ENCODE measurements around the gene HDDC3.
"Not testable (repeated sequence)": the region's sequence is repeated elsewhere in the genome, so short reads cannot be mapped to it uniquely, and the experiment has no call there.

Gene HDDC3

GRCh38 chr15:90930861-90931574 is 1.3 kb downstream of the HDDC3 start:
- no peak for DNase-seq (ENCODE audit: low read depth in 2 of 2, low spot score in 1 of 2)

- no peak for DNase-seq (ENCODE audit: low read depth in 2 of 2, low spot score in 1 of 2)
Observed at GRCh38 chr15:90929246-90930019, 2.9 kb downstream of the HDDC3 start.

GRCh38 chr15:90928106-90928505 is 4.2 kb downstream of the HDDC3 start:
- DNase-seq (ENCODE audit: low read depth in 2 of 2, low spot score in 1 of 2): not testable (repeated sequence)

- DNase-seq (ENCODE audit: low read depth in 2 of 2, low spot score in 1 of 2): not testable (repeated sequence)
Observed at GRCh38 chr15:90926766-90927165, 5.6 kb downstream of the HDDC3 start.

- DNase-seq (ENCODE audit: low read depth in 2 of 2, low spot score in 1 of 2): no peak
Observed at GRCh38 chr15:90924375-90924774, 8.0 kb downstream of the HDDC3 start.

- not testable (repeated sequence) for DNase-seq (ENCODE audit: low read depth in 2 of 2, low spot score in 1 of 2)
Observed at GRCh38 chr15:90922712-90923322, 9.5 kb downstream of the HDDC3 start.

GRCh38 chr15:90921887-90922286 is 10.5 kb downstream of the HDDC3 start:
- no peak for DNase-seq (ENCODE audit: low read depth in 2 of 2, low spot score in 1 of 2)

- no peak for DNase-seq (ENCODE audit: low read depth in 2 of 2, low spot score in 1 of 2)
Observed at GRCh38 chr15:90918835-90919234, 13.5 kb downstream of the HDDC3 start.

- no peak for DNase-seq (ENCODE audit: low read depth in 2 of 2, low spot score in 1 of 2)
Observed at GRCh38 chr15:90918034-90918788, 14.1 kb downstream of the HDDC3 start.

GRCh38 chr15:90917569-90917968 is 14.8 kb downstream of the HDDC3 start:
- no peak for DNase-seq (ENCODE audit: low read depth in 2 of 2, low spot score in 1 of 2)

GRCh38 chr15:90916461-90916860 is 15.9 kb downstream of the HDDC3 start:
- no peak for DNase-seq (ENCODE audit: low read depth in 2 of 2, low spot score in 1 of 2)

GRCh38 chr15:90915808-90916440 is 16.4 kb downstream of the HDDC3 start:
- DNase-seq (ENCODE audit: low read depth in 2 of 2, low spot score in 1 of 2): no peak

- no peak for DNase-seq (ENCODE audit: low read depth in 2 of 2, low spot score in 1 of 2)
Observed at GRCh38 chr15:90915216-90915807, 17.0 kb downstream of the HDDC3 start.

GRCh38 chr15:90914305-90915080 is 17.9 kb downstream of the HDDC3 start:
- DNase-seq (ENCODE audit: low read depth in 2 of 2, low spot score in 1 of 2): no peak

- no peak for DNase-seq (ENCODE audit: low read depth in 2 of 2, low spot score in 1 of 2)
Observed at GRCh38 chr15:90913398-90913944, 18.9 kb downstream of the HDDC3 start.

GRCh38 chr15:90912770-90913075 is 19.6 kb downstream of the HDDC3 start:
- DNase-seq (ENCODE audit: low read depth in 2 of 2, low spot score in 1 of 2): no peak

- no peak for DNase-seq (ENCODE audit: low read depth in 2 of 2, low spot score in 1 of 2)
Observed at GRCh38 chr15:90911906-90912769, 20.2 kb downstream of the HDDC3 start.

GRCh38 chr15:90911302-90911623 is 21.1 kb downstream of the HDDC3 start:
- no peak for DNase-seq (ENCODE audit: low read depth in 2 of 2, low spot score in 1 of 2)
